ENCODE results near the gene NCR1. TPM values are rescaled to one million over a fixed set of nuclear protein-coding genes. Genes with fewer than 3 reads are reported as not detected.
"Not testable (repeated sequence)": the region's sequence is repeated elsewhere in the genome, so short reads cannot be mapped to it uniquely, and the experiment has no call there.

The NCR1 gene, protein sequence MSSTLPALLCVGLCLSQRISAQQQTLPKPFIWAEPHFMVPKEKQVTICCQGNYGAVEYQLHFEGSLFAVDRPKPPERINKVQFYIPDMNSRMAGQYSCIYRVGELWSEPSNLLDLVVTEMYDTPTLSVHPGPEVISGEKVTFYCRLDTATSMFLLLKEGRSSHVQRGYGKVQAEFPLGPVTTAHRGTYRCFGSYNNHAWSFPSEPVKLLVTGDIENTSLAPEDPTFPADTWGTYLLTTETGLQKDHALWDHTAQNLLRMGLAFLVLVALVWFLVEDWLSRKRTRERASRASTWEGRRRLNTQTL
- total RNA-seq (not detected in 2 replicates), polyA plus RNA-seq (not detected in 2 replicates)

DNA sequence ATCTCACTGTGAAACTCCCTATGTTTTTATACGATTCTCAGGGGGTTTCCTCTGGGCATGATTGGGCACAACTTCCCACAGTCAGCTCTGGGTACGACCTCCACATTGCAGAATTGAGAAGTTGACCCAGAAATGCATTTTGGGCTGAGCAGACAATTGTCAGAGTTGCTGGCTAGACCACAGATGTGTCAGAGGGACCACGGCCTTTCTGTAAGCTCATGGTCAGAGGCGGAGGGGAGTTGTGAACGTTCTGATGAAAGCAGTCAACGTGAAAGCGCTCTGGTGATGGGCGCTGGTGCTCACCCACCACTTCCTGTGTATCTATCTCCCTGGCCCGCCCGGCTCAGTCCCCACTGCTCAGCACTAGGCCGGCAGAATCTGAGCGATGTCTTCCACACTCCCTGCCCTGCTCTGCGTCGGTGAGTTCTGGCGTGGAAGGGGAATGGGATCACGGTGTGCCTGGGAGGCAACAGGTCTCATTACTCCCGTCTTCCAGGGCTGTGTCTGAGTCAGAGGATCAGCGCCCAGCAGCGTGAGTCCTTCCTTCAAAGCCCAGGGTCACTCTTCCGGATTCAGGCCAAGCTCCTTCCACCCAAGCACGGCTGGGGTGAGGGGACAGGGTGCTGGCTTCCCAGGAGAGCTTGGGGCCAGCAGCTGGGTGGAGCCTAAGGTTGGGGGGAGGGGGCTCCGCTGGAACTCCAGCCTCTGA, at the start of gene NCR1:
TSS of gene NCR1 (plus strand) at position 346 of the 709 bp plus-strand sequence. CDS start at position 386, 40 bp downstream.
- H3K4me3 ChIP-seq, result no peak within 1 kb of the TSS
- no peaks in the 10 kb centered on the region for H3K36me3 ChIP-seq
- H3K27ac ChIP-seq, result no peak within 1 kb of the TSS
- no peak for DNase-seq (ENCODE audit: low read depth in 1 of 2, low spot score in 1 of 2)
- TF ChIP-seq CTCF (IDR thresholded peaks at IDR 0.05; ENCODE audit: low read depth, low read length), result no peak
- H3K9me3 ChIP-seq (ENCODE audit: low read depth), result no peaks in the 10 kb centered on the region
- no peaks in the 10 kb centered on the region for H3K27me3 ChIP-seq
- H3K4me1 ChIP-seq (ENCODE audit: low read depth), result no peaks in the 10 kb centered on the region

GRCh38 chr19:54858476-54858875, 47.5 kb upstream of the NCR1 start:
- not testable (repeated sequence) for H3K27ac ChIP-seq; DNase-seq (ENCODE audit: low read depth in 1 of 2, low spot score in 1 of 2); H3K36me3 ChIP-seq; H3K27me3 ChIP-seq; H3K9me3 ChIP-seq (ENCODE audit: low read depth); H3K4me1 ChIP-seq (ENCODE audit: low read depth); H3K4me3 ChIP-seq

GRCh38 chr19:54859421-54859820, 46.5 kb upstream of the NCR1 start:
- H3K9me3 ChIP-seq (ENCODE audit: low read depth); DNase-seq (ENCODE audit: low read depth in 1 of 2, low spot score in 1 of 2); H3K36me3 ChIP-seq: not testable (repeated sequence)

DNA sequence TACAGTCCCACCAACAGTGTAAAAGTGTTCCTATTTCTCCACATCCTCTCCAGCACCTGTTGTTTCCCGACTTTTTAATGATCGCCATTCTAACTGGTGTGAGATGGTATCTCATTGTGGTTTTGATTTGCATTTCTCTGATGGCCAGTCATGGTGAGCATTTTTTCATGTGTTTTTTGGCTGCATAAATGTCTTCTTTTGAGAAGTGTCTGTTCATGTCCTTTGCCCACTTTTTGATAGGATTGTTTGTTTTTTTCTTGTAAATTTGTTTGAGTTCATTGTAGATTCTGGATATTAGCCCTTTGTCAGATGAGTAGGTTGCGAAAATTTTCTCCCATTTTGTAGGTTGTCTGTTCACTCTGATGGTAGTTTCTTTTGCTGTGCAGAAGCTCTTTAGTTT, 42.5 kb upstream of the NCR1 start:
- DNase-seq (ENCODE audit: low read depth in 1 of 2, low spot score in 1 of 2); H3K27ac ChIP-seq; H3K9me3 ChIP-seq (ENCODE audit: low read depth); H3K4me1 ChIP-seq (ENCODE audit: low read depth); H3K36me3 ChIP-seq; H3K27me3 ChIP-seq; H3K4me3 ChIP-seq: not testable (repeated sequence)

More at GRCh38 chr19:54859421-54859820, 46.5 kb upstream of the NCR1 start:
- H3K27ac ChIP-seq; H3K4me1 ChIP-seq (ENCODE audit: low read depth); H3K27me3 ChIP-seq; H3K4me3 ChIP-seq: not testable (repeated sequence)

- TF ChIP-seq CTCF (IDR thresholded peaks at IDR 0.05; ENCODE audit: low read depth, low read length), result no peak
- H3K4me3 ChIP-seq, result no peak overlapping the region
- no peak overlapping the region for H3K27ac ChIP-seq
- peaks cover 4% of the 10 kb centered on the region for H3K9me3 ChIP-seq (ENCODE audit: low read depth)
- no peaks in the 10 kb centered on the region for H3K36me3 ChIP-seq
- no peaks in the 10 kb centered on the region for H3K4me1 ChIP-seq (ENCODE audit: low read depth)
- H3K27me3 ChIP-seq, result no peaks in the 10 kb centered on the region
- no peak for DNase-seq (ENCODE audit: low read depth in 1 of 2, low spot score in 1 of 2)
Measured at GRCh38 chr19:54871696-54872095, 34.3 kb upstream of the NCR1 start.

DNA sequence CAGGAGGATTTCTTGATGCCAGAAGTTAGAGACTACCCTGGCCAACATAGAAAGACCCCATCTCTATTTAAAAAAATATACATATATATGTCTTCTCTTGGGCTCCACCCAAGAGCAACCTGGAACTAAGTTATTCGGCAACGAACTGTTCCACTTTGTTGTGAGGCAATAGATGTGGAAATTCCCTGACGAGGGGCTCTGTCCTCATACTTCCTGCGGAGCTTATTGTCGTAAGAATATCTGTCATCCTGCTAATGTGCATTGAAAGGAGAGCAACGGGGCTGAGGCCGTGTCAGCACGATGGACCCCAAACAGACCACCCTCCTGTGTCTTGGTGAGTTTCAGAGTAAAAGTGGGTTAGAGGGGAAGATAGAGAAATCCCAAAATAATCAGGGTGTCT, 32.0 kb upstream of the NCR1 start, which contains the start of gene FCAR:
TSS of gene FCAR (plus strand) at position 246 of the 400 bp plus-strand sequence. CDS start at position 301, 55 bp downstream.
- Histone ChIP-seq H3K9me3 (ENCODE audit: low read depth) (no peaks in the 10 kb centered on the region), H3K27ac (no peak within 1 kb of the TSS), H3K27me3 (no peaks in the 10 kb centered on the region), H3K4me1 (ENCODE audit: low read depth) (no peaks in the 10 kb centered on the region), H3K4me3 (no peak within 1 kb of the TSS), H3K36me3 (no peaks in the 10 kb centered on the region)
- no peak for DNase-seq (ENCODE audit: low read depth in 1 of 2, low spot score in 1 of 2)
- no peak for TF ChIP-seq CTCF (IDR thresholded peaks at IDR 0.05; ENCODE audit: low read depth, low read length)

GRCh38 chr19:54875506-54875905, 30.4 kb upstream of the NCR1 start:
- Histone ChIP-seq H3K36me3 (no peaks in the 10 kb centered on the region), H3K27me3 (no peaks in the 10 kb centered on the region), H3K4me1 (ENCODE audit: low read depth) (no peaks in the 10 kb centered on the region), H3K27ac (no peak overlapping the region), H3K4me3 (no peak overlapping the region), H3K9me3 (ENCODE audit: low read depth) (no peaks in the 10 kb centered on the region)
- no peak for TF ChIP-seq CTCF (IDR thresholded peaks at IDR 0.05; ENCODE audit: low read depth, low read length)
- no peak for DNase-seq (ENCODE audit: low read depth in 1 of 2, low spot score in 1 of 2)

Data from cardiac muscle cell (in vitro differentiated cells and primary cell).